Neutrophil (primary cell): ENCODE measurements around the gene ANKS1B.

Source experiments
- H3K27ac ChIP-seq: fragments of 200-600 bp; sonication (generic); 2 replicates; pipeline ENCODE4 v1.5.1; 2016; ENCODE audit warnings: mild to moderate bottlenecking, moderate library complexity
- H3K27me3 ChIP-seq: fragments of 200-600 bp; sonication (generic); 2 replicates; pipeline ENCODE4 v1.6.0; 2016; ENCODE audit warnings: mild to moderate bottlenecking
- H3K36me3 ChIP-seq: fragments of 200-600 bp; sonication (generic); 2 replicates; pipeline ENCODE4 v1.5.1; 2017
- H3K4me1 ChIP-seq, 2 experiments: fragments of 200-600 bp in 1 of 2; sonication (generic) in 1 of 2; 1 replicate in 1 of 2; 2 replicates in 1 of 2; pipeline versions ENCODE4 v1.5.1 to v1.6.1; 2013 to 2016; ENCODE audit warnings: low read depth in 1 of 2, low read length in 1 of 2, mild to moderate bottlenecking in 1 of 2, moderate library complexity in 1 of 2; ENCODE audit not compliant: control insufficient read depth in 1 of 2, insufficient read depth in 1 of 2
- H3K4me3 ChIP-seq, 2 experiments: fragments of 200-600 bp in 1 of 2; sonication (generic) in 1 of 2; 1 replicate in 1 of 2; 2 replicates in 1 of 2; pipeline ENCODE4 v1.5.1; 2013 to 2016; ENCODE audit warnings: low read depth in 1 of 2, low read length in 1 of 2, mild to moderate bottlenecking in 1 of 2, moderate library complexity in 1 of 2
- H3K9me3 ChIP-seq: fragments of 200-600 bp; sonication (generic); 2 replicates; pipeline ENCODE4 v1.5.1; 2016
- TF ChIP-seq, protein P1 (sequence below): fragments of 200-600 bp; sonication (generic); IDR thresholded peaks from 2 replicates; pipeline ENCODE4 v1.5.1; 2016; ENCODE audit warnings: antibody characterized with exemption

Gene ANKS1B

GRCh38 chr12:99005601-99006000 lies 979.1 kb downstream of the ANKS1B start:
- H3K4me3 ChIP-seq, result no peak overlapping the region
- H3K4me1 ChIP-seq, result no peaks in the 10 kb centered on the region
- TF ChIP-seq, protein P1, sequence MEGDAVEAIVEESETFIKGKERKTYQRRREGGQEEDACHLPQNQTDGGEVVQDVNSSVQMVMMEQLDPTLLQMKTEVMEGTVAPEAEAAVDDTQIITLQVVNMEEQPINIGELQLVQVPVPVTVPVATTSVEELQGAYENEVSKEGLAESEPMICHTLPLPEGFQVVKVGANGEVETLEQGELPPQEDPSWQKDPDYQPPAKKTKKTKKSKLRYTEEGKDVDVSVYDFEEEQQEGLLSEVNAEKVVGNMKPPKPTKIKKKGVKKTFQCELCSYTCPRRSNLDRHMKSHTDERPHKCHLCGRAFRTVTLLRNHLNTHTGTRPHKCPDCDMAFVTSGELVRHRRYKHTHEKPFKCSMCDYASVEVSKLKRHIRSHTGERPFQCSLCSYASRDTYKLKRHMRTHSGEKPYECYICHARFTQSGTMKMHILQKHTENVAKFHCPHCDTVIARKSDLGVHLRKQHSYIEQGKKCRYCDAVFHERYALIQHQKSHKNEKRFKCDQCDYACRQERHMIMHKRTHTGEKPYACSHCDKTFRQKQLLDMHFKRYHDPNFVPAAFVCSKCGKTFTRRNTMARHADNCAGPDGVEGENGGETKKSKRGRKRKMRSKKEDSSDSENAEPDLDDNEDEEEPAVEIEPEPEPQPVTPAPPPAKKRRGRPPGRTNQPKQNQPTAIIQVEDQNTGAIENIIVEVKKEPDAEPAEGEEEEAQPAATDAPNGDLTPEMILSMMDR, result no peak
- peaks cover 8% of the 10 kb centered on the region for H3K27me3 ChIP-seq
- no peaks in the 10 kb centered on the region for H3K9me3 ChIP-seq
- H3K36me3 ChIP-seq, result no peaks in the 10 kb centered on the region
- no peak overlapping the region for H3K27ac ChIP-seq

GRCh38 chr12:99004799-99005466 lies 979.8 kb downstream of the ANKS1B start:
- peaks cover 8% of the 10 kb centered on the region for H3K27me3 ChIP-seq
- H3K4me1 ChIP-seq, result no peaks in the 10 kb centered on the region
- H3K9me3 ChIP-seq, result no peaks in the 10 kb centered on the region
- H3K4me3 ChIP-seq, result no peak overlapping the region
- no peak overlapping the region for H3K27ac ChIP-seq
- TF ChIP-seq, protein P1, result no peak
- no peaks in the 10 kb centered on the region for H3K36me3 ChIP-seq

DNA sequence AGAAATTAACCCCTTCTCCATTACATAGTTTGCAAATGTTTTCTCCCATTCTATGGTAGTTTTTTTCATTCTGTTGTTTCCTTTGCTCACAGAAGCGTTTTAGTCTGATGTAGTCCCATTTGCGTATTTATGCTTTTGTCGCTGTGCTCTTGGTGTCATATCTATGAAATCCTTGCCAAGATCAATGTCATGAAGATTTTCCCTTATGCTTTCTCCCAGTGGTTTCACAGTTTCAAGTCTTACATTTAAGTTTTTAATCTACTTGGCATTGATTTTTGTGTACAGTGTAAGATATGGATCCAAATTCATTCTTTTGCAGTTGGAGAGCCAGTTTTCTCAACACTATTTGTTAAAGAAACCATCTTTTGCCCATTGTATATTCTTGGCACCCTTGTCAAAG lies 982.0 kb downstream of the ANKS1B start:
- Histone ChIP-seq H3K9me3 (no peaks in the 10 kb centered on the region), H3K27me3 (peaks cover 8% of the 10 kb centered on the region), H3K36me3 (no peaks in the 10 kb centered on the region), H3K27ac (no peak overlapping the region), H3K4me1 (no peaks in the 10 kb centered on the region), H3K4me3 (no peak overlapping the region)
- TF ChIP-seq, protein P1, result no peak

- peaks cover 8% of the 10 kb centered on the region for H3K27me3 ChIP-seq
- no peaks in the 10 kb centered on the region for H3K4me1 ChIP-seq
- TF ChIP-seq, protein P1, result no peak
- H3K27ac ChIP-seq, result no peak overlapping the region
- no peak overlapping the region for H3K4me3 ChIP-seq
- H3K36me3 ChIP-seq, result no peaks in the 10 kb centered on the region
- H3K9me3 ChIP-seq, result no peaks in the 10 kb centered on the region
Measured at GRCh38 chr12:99002156-99002555, 982.6 kb downstream of the ANKS1B start.

DNA sequence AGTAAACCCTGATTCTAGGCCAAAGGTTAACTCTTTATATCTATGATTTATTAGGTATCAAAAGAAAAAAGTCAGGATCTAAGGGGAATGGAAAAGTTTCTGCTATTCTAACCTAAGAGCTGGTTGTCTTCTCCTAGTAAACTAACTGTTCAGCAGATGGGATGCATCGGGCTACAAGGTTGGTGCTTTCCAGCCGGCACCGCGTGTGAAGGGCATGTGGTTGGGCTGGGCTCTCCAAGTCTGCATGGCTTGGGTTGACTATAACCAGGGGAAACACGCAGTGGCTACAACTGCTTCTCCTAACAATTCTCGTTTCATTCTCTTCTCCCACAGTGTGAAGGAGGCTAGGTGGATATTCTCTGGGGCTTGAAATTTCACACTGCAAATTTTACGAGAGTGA lies 985.2 kb downstream of the ANKS1B start:
- no peaks in the 10 kb centered on the region for H3K4me1 ChIP-seq
- H3K27ac ChIP-seq, result no peak overlapping the region
- H3K9me3 ChIP-seq, result no peaks in the 10 kb centered on the region
- H3K36me3 ChIP-seq, result no peaks in the 10 kb centered on the region
- peaks cover 1% of the 10 kb centered on the region for H3K27me3 ChIP-seq
- no peak overlapping the region for H3K4me3 ChIP-seq
- TF ChIP-seq, protein P1, result no peak
